NCI-H510A treated with DMSO at 0.1 percent for 48 hours (cell line): Measurements from ENCODE around the gene DUSP22.

Experiments
- DNase-seq: peaks from one replicate; lab custom pipeline; 2025; lab: John Stamatoyannopoulos, UW

Gene DUSP22

GRCh38 chr6:340186-340955 lies 48.1 kb downstream of the DUSP22 start:
- DNase-seq = no peak

- DNase-seq = no peak
Observed at GRCh38 chr6:340991-341827, 48.9 kb downstream of the DUSP22 start.

- no peak for DNase-seq
Observed at GRCh38 chr6:341914-342831, 49.9 kb downstream of the DUSP22 start.

GRCh38 chr6:342832-343179 lies 50.5 kb downstream of the DUSP22 start:
- no peak for DNase-seq

- no peak for DNase-seq
Observed at GRCh38 chr6:343226-343935, 51.1 kb downstream of the DUSP22 start.

- no peak for DNase-seq
Observed at GRCh38 chr6:343960-344815, 51.9 kb downstream of the DUSP22 start.

GRCh38 chr6:344816-345340 lies 52.6 kb downstream of the DUSP22 start:
- no peak for DNase-seq

GRCh38 chr6:345747-346385 lies 53.6 kb downstream of the DUSP22 start:
- DNase-seq = no peak

GRCh38 chr6:346386-347030 lies 54.2 kb downstream of the DUSP22 start:
- no peak for DNase-seq

- no peak for DNase-seq
Observed at GRCh38 chr6:347232-347631, 54.9 kb downstream of the DUSP22 start.

GRCh38 chr6:347951-348859 lies 55.9 kb downstream of the DUSP22 start:
- DNase-seq = no peak

GRCh38 chr6:348860-349396 lies 56.6 kb downstream of the DUSP22 start:
- no peak for DNase-seq

GRCh38 chr6:349491-349921 lies 57.2 kb downstream of the DUSP22 start:
- DNase-seq = no peak

- DNase-seq = no peak
Observed at GRCh38 chr6:350371-350770, 58.1 kb downstream of the DUSP22 start.

- no peak for DNase-seq
Observed at GRCh38 chr6:351011-351866, 59.0 kb downstream of the DUSP22 start.

- no peak for DNase-seq
Observed at GRCh38 chr6:351867-352289, 59.6 kb downstream of the DUSP22 start.

- no peak for DNase-seq
Observed at GRCh38 chr6:352474-352873, 60.2 kb downstream of the DUSP22 start.
